Neural progenitor cell (in vitro differentiated cells): ENCODE data around the gene CSF1R. TPM values are rescaled to one million over a fixed set of nuclear protein-coding genes. Genes with fewer than 3 reads are reported as not detected.

Source experiments
- DNase-seq: peaks from one replicate; pipeline ENCODE4 v3.0.0-alpha.2; 2016; ENCODE audit warnings: low spot score
- H2AFZ ChIP-seq: fragments of 200-600 bp; sonication (generic); replicated peaks from 2 replicates; pipeline ENCODE4 v1.6.1; 2016; ENCODE audit warnings: antibody characterized with exemption
- H3F3A ChIP-seq: fragments of 200-600 bp; sonication (generic); 2 replicates; pipeline ENCODE4 v1.6.1; 2016; ENCODE audit warnings: antibody characterized with exemption, low read depth
- H3K27ac ChIP-seq: fragments of 200-600 bp; sonication (generic); 2 replicates; pipeline ENCODE4 v1.5.1; 2016; ENCODE audit warnings: mild to moderate bottlenecking
- H3K27me3 ChIP-seq: fragments of 200-600 bp; sonication (generic); 2 replicates; pipeline ENCODE4 v1.6.1; 2016; ENCODE audit warnings: mild to moderate bottlenecking, moderate library complexity
- H3K36me3 ChIP-seq: fragments of 200-600 bp; sonication (generic); 2 replicates; pipeline ENCODE4 v1.5.1; 2016
- H3K4me1 ChIP-seq: fragments of 200-600 bp; sonication (generic); 2 replicates; pipeline ENCODE4 v1.6.1; 2016; ENCODE audit warnings: mixed run types
- H3K4me2 ChIP-seq: fragments of 200-600 bp; sonication (generic); 2 replicates; pipeline ENCODE4 v1.6.1; 2016
- H3K4me3 ChIP-seq: fragments of 200-600 bp; sonication (generic); 2 replicates; pipeline ENCODE4 v1.5.1; 2016
- H3K79me2 ChIP-seq: fragments of 200-600 bp; sonication (generic); 2 replicates; pipeline ENCODE4 v1.6.1; 2016; ENCODE audit warnings: low read depth
- H3K9ac ChIP-seq: fragments of 200-600 bp; sonication (generic); 2 replicates; pipeline ENCODE4 v1.6.1; 2016
- H3K9me3 ChIP-seq: fragments of 200-600 bp; sonication (generic); 2 replicates; pipeline ENCODE4 v1.5.1; 2016; ENCODE audit warnings: low read depth
- H4K20me1 ChIP-seq: fragments of 200-600 bp; sonication (generic); 2 replicates; pipeline ENCODE4 v1.6.1; 2016; ENCODE audit warnings: low read depth
- H3K27ac Mint-ChIP-seq: 3 replicates; pipeline ENCODE4 v1.8.0; 2021; ENCODE audit warnings: mixed read lengths
- H3K27me3 Mint-ChIP-seq: 2 replicates; pipeline ENCODE4 v1.8.0; 2022; ENCODE audit warnings: low read depth, mild to moderate bottlenecking, inconsistent platforms, moderate library complexity, mixed read lengths; ENCODE audit not compliant: insufficient read depth
- H3K36me3 Mint-ChIP-seq: 3 replicates; pipeline ENCODE4 v1.8.0; 2021; ENCODE audit warnings: mixed read lengths
- H3K4me1 Mint-ChIP-seq: 3 replicates; pipeline ENCODE4 v1.8.0; 2021; ENCODE audit warnings: mixed read lengths
- H3K4me3 Mint-ChIP-seq: 3 replicates; pipeline ENCODE4 v1.8.0; 2021; ENCODE audit warnings: mild to moderate bottlenecking, moderate library complexity, mixed read lengths
- H3K9me3 Mint-ChIP-seq: 3 replicates; pipeline ENCODE4 v1.8.0; 2020; ENCODE audit warnings: mixed read lengths
- EZH2 ChIP-seq: fragments of 200-600 bp; sonication (generic); IDR thresholded peaks from 2 replicates; pipeline ENCODE4 v1.6.1; 2017; ENCODE audit warnings: antibody characterized with exemption, mild to moderate bottlenecking, moderate library complexity
- EZH2phosphoT487 ChIP-seq: fragments of 200-600 bp; sonication (generic); IDR thresholded peaks from 2 replicates; pipeline ENCODE4 v1.6.1; 2017; ENCODE audit warnings: antibody characterized with exemption
- total RNA-seq: library from RNA; depleted of rRNA; stranded (reverse); fragments of >200 nt; gene quantifications from 2 replicates; pipeline ENCODE4 v1.2.3, GENCODE V29; 2015; ENCODE audit warnings: low replicate concordance
- TF ChIP-seq, protein P1 (sequence below): fragments of 200-600 bp; sonication (generic); IDR thresholded peaks from 2 replicates; pipeline ENCODE4 v1.5.1; 2017; ENCODE audit warnings: antibody characterized with exemption, mild to moderate bottlenecking

CSF1R gene
- total RNA-seq, 1 donor from 2014 or later, result not detected

DNA sequence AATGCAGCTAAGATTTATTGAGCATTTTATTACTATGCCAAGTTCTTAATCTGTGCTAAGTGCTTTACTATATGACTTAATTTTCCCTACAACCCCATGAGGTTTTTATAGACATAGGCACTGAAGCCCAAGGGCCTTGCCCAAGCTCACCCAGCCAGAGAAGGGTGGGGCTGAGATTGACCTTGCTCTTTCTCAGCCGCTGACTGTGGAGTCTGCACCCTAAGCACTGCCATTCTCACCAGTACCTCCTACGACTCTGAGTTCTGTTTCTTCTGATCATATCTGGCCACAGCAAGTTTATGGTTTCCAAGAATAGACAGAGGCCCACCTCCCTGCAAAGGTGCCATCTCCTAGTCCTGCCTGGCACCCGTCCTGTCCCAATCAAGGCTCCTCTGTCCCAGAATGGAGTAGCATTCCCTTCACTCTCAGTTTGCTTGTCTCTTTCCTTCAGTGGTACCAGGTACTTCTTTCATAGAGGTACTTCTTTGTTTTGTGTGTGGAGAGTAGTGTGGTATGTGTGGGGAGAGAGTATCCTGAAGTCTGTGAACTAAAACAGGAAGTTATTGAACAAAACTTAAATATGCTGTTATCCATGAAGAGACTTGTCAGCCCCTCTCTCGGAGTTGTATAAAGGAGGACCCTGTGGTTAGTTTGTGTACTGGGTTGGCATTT is 42.6 kb downstream of the CSF1R start:
- peaks cover 32% of the 10 kb centered on the region for H3K36me3 Mint-ChIP-seq
- H3K4me1 Mint-ChIP-seq, result no peaks in the 10 kb centered on the region
- no peak overlapping the region for H3K9ac ChIP-seq
- H3K4me3 Mint-ChIP-seq, result no peak overlapping the region
- H3K9me3 Mint-ChIP-seq, result no peaks in the 10 kb centered on the region
- no peak overlapping the region for H2AFZ ChIP-seq
- no peaks in the 10 kb centered on the region for H3K9me3 ChIP-seq
- H3K27me3 ChIP-seq, result no peaks in the 10 kb centered on the region
- TF ChIP-seq, protein P1, sequence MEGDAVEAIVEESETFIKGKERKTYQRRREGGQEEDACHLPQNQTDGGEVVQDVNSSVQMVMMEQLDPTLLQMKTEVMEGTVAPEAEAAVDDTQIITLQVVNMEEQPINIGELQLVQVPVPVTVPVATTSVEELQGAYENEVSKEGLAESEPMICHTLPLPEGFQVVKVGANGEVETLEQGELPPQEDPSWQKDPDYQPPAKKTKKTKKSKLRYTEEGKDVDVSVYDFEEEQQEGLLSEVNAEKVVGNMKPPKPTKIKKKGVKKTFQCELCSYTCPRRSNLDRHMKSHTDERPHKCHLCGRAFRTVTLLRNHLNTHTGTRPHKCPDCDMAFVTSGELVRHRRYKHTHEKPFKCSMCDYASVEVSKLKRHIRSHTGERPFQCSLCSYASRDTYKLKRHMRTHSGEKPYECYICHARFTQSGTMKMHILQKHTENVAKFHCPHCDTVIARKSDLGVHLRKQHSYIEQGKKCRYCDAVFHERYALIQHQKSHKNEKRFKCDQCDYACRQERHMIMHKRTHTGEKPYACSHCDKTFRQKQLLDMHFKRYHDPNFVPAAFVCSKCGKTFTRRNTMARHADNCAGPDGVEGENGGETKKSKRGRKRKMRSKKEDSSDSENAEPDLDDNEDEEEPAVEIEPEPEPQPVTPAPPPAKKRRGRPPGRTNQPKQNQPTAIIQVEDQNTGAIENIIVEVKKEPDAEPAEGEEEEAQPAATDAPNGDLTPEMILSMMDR, result no peak
- TF ChIP-seq EZH2 (no peak), EZH2phosphoT487 (no peak)
- DNase-seq, result no peak
- no peak overlapping the region for H3K27ac ChIP-seq
- H3K4me2 ChIP-seq, result no peak overlapping the region
- H3K4me3 ChIP-seq, result no peak overlapping the region
- H3K79me2 ChIP-seq, result no peaks in the 10 kb centered on the region
- no peaks in the 10 kb centered on the region for H3F3A ChIP-seq
- no peaks in the 10 kb centered on the region for H4K20me1 ChIP-seq
- H3K27me3 Mint-ChIP-seq, result peaks cover 6% of the 10 kb centered on the region
- H3K4me1 ChIP-seq, result no peaks in the 10 kb centered on the region
- H3K27ac Mint-ChIP-seq, result no peak overlapping the region
- no peaks in the 10 kb centered on the region for H3K36me3 ChIP-seq

DNA sequence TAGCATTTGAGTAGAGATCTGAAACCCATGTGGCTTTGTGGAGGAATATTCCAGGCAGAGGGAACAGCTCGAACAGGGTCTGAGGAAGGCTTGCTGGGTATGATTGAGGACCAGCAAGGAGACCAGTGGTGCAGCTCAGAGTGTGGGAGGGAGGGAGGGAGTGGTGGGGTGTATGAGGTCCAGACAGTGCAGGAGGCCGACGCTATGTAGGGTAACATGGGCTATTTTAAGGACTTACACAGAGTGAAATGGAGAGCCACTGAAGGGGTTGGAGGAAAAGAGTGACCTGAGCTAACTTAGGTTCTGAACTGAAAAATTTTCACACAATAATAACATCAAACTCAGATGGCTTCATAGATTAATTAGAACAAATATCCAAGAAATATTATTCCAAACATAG is 43.9 kb downstream of the CSF1R start:
- Mint-ChIP-seq H3K27me3 (peaks cover 6% of the 10 kb centered on the region), H3K4me1 (no peaks in the 10 kb centered on the region), H3K4me3 (no peak overlapping the region), H3K27ac (no peak overlapping the region), H3K9me3 (no peaks in the 10 kb centered on the region), H3K36me3 (peaks cover 22% of the 10 kb centered on the region)
- H2AFZ ChIP-seq, result no peak overlapping the region
- no peaks in the 10 kb centered on the region for H4K20me1 ChIP-seq
- H3K9ac ChIP-seq, result no peak overlapping the region
- H3K4me1 ChIP-seq, result no peaks in the 10 kb centered on the region
- H3K36me3 ChIP-seq, result no peaks in the 10 kb centered on the region
- no peaks in the 10 kb centered on the region for H3K79me2 ChIP-seq
- no peak for TF ChIP-seq EZH2phosphoT487
- TF ChIP-seq, protein P1, result no peak
- no peak for TF ChIP-seq EZH2
- no peak overlapping the region for H3K4me2 ChIP-seq
- no peaks in the 10 kb centered on the region for H3F3A ChIP-seq
- no peak overlapping the region for H3K27ac ChIP-seq
- no peak for DNase-seq
- H3K27me3 ChIP-seq, result no peaks in the 10 kb centered on the region
- H3K9me3 ChIP-seq, result no peaks in the 10 kb centered on the region
- H3K4me3 ChIP-seq, result no peak overlapping the region

DNA sequence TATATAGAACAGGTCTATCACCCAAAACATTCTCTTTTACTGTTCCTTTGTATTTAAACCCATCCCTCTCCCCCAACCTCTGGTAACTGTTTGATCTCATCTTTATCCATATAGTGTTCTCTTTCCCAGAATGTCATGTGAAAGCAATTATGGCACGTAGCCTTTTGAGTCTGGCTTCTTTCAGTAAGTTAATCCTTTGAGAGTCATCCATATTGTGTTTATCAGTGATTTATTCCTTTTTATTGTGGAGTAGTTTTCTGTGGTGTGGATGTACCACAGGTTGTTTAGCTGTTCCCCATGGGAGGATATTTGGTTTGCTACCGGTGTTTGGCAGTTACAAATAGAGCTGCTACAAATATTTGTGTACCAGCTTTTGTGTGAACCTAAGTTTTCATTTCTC is 47.8 kb downstream of the CSF1R start:
- H4K20me1 ChIP-seq, result peaks cover 3% of the 10 kb centered on the region
- no peak for DNase-seq
- no peak overlapping the region for H3K27ac ChIP-seq
- Mint-ChIP-seq H3K27ac (no peak overlapping the region), H3K4me1 (no peaks in the 10 kb centered on the region), H3K4me3 (no peak overlapping the region), H3K27me3 (no peaks in the 10 kb centered on the region), H3K9me3 (no peaks in the 10 kb centered on the region), H3K36me3 (peaks cover 10% of the 10 kb centered on the region)
- H3K36me3 ChIP-seq, result no peaks in the 10 kb centered on the region
- no peak overlapping the region for H3K4me3 ChIP-seq
- H3K4me2 ChIP-seq, result no peak overlapping the region
- no peak overlapping the region for H3K9ac ChIP-seq
- TF ChIP-seq, protein P1, result no peak
- no peak for TF ChIP-seq EZH2phosphoT487
- TF ChIP-seq EZH2, result no peak
- H3K9me3 ChIP-seq, result no peaks in the 10 kb centered on the region
- H2AFZ ChIP-seq, result no peak overlapping the region
- H3K79me2 ChIP-seq, result no peaks in the 10 kb centered on the region
- H3F3A ChIP-seq, result no peaks in the 10 kb centered on the region
- no peaks in the 10 kb centered on the region for H3K4me1 ChIP-seq
- H3K27me3 ChIP-seq, result no peaks in the 10 kb centered on the region
